GM10266 (cell line): ENCODE measurements around the gene TMEM176A.
"Not testable (repeated sequence)": the region's sequence is repeated elsewhere in the genome, so short reads cannot be mapped to it uniquely, and the experiment has no call there.

Experiments
- DNase-seq: peaks from one replicate; pipeline ENCODE4 v3.0.0; 2012; ENCODE audit errors: extremely low spot score
- TF ChIP-seq, protein P1 (sequence below): IDR thresholded peaks from 2 replicates; pipeline ENCODE4 v1.5.1; 2012; ENCODE audit warnings: mild to moderate bottlenecking, low read depth; ENCODE audit not compliant: control insufficient read depth, insufficient read depth; ENCODE audit errors: missing control alignments

Gene TMEM176A

DNA sequence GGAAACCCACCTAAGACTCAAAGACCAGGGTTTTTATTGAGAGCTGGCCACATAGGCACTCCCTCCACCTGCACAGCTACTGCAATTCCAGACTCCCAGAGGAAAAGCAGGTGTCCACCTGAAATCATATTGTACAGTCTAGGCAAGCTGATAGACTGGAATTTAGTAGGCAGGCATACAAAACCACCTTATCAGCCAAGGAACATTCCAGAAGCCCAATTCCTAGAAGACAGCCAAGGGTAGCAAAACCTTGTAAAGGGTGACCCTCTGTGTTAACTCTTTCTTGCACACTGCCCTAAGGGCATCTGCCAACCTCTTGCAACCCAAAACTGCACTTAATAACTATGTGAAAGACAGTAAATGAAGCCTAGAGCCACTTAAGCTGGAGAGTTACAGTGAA lies 5.3 kb downstream of the TMEM176A start:
- DNase-seq, result no peak
- TF ChIP-seq, protein P1, sequence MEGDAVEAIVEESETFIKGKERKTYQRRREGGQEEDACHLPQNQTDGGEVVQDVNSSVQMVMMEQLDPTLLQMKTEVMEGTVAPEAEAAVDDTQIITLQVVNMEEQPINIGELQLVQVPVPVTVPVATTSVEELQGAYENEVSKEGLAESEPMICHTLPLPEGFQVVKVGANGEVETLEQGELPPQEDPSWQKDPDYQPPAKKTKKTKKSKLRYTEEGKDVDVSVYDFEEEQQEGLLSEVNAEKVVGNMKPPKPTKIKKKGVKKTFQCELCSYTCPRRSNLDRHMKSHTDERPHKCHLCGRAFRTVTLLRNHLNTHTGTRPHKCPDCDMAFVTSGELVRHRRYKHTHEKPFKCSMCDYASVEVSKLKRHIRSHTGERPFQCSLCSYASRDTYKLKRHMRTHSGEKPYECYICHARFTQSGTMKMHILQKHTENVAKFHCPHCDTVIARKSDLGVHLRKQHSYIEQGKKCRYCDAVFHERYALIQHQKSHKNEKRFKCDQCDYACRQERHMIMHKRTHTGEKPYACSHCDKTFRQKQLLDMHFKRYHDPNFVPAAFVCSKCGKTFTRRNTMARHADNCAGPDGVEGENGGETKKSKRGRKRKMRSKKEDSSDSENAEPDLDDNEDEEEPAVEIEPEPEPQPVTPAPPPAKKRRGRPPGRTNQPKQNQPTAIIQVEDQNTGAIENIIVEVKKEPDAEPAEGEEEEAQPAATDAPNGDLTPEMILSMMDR, result no peak

DNA sequence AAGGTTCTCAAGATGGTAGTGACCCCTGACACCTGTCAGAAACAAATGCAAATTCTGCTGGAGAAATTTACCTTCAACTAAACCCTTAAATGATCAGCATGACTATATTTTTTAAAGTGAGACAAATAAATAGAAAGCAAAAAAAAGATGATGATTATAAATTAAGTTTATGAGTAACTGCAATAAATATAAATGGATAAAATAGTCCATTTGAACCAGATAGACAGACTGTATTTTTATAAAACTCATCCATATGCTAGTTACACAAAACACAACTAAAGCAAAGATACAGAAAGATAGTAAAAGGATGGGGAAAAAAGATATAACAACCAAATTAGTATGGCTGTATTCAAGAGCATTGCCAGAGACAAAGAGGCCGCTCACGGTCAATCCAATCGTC lies 5.9 kb downstream of the TMEM176A start:
- TF ChIP-seq, protein P1, result no peak
- DNase-seq, result no peak

DNA sequence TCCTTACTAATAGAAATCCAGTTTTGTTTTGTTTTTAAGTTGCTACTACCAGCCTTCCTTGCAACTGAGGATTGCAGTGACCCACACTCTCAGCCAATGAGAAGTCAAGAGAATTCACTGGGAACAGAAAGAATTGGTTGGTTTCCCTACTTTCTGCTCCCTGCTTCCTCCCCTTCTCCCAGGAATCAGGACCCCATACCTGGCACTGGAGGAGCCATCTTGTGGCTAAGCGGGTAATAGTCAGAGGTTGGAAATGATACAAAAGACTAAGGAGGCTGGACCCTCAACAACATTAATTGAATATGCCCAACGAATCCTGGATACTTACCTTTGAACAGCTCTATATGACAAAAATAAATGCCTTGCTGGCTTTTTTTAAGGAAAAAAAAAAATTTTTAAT lies 6.3 kb downstream of the TMEM176A start:
- DNase-seq, result no peak
- TF ChIP-seq, protein P1, result no peak

DNA sequence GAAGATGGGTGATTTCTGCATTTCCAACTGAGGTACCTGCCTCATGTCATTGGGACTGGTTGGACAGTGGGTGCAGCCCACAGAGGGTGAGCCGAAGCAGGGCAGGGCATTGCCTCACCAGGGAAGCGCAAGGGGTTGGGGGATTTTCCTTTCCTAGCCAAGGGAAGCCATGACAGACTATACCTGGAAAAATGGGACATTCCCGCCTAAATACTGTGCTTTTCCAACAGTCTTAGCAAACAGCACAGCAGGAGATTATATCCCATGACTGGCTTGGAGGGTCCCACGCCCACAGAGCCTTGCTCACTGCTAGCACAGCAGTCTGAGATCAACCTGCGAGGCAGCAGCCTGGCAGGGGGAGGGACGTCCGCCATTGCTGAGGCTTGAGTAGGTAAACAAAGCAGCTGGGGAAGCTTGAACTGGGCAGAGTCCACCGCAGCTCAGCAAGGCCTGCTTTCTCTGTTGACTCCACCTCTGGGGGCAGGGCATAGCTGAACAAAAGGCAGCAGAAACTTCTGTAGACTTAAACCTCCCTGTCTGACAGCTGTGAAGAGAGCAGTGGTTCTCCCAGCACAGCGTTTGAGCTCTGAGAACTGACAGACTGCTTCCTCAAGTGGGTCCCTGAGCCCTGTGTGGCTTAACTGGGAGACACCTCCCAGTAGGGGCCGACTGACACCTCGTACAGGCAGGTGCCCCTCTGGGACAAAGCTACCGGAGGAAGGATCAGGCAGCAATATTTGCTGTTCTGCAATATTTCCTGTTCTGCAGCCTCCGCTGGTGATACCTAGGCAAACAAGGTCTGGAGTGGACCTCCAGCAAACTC lies 7.3 kb downstream of the TMEM176A start:
- DNase-seq, result not testable (repeated sequence)

GRCh38 chr7:150814328-150815001 lies 13.9 kb downstream of the TMEM176A start:
- DNase-seq, result no peak
- TF ChIP-seq, protein P1, result no peak

DNA sequence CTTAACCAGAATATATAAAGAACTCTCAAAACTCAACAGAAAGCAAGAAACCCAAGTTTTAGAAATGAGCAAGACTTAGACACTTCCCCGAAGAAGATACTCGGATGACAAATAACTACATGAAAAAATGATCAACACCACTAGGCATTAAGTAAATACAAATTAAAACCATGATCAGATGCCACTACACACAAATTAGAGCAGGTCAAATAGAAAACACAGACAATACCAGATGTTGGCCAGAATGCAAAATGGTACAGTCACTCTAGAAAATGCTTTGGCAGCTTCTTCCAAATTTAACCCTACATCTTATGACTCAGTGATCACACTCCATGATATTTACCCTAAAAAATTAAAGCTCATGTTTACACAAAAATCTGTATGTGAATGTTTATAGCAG lies 18.4 kb downstream of the TMEM176A start:
- TF ChIP-seq, protein P1, result no peak
- DNase-seq, result no peak

- TF ChIP-seq, protein P1, result no peak
- no peak for DNase-seq
These were observed 19.6 kb downstream of the TMEM176A start for GRCh38 chr7:150820148-150820547.
